ENCODE results near the gene BNC2.
"Not testable (repeated sequence)": the region's sequence is repeated elsewhere in the genome, so short reads cannot be mapped to it uniquely, and the experiment has no call there.

Gene BNC2

GRCh38 chr9:16870596-16871335 is at the start of gene BNC2:
Gene BNC2, minus strand, starts transcription at chr9:16870670. Its CDS starts 22 bp downstream, at chr9:16870648.
- Histone ChIP-seq H3K36me3 (ENCODE audit: low read depth) (no peaks in the 10 kb centered on the region), H3K27ac (ENCODE audit: poor library complexity, severe bottlenecking) (no peak within 1 kb of the TSS), H3K4me3 (ENCODE audit: severe bottlenecking) (peak within 1 kb of the TSS; percentile 44), H3K9me3 (ENCODE audit: severe bottlenecking) (no peaks in the 10 kb centered on the region), H3K27me3 (ENCODE audit: insufficient read depth, poor library complexity, severe bottlenecking) (peaks cover 19% of the 10 kb centered on the region), H3K4me1 (ENCODE audit: insufficient read depth, poor library complexity, severe bottlenecking) (peaks cover 9% of the 10 kb centered on the region)
- DNase-seq (ENCODE audit: low spot score) (no peak), ATAC-seq (ENCODE audit: low read depth) (0 out of 3 replicates have a peak, but pooled peaks have one; percentile 31)
- TF ChIP-seq CTCF (IDR thresholded peaks at IDR 0.05; ENCODE audit: poor library complexity, severe bottlenecking) = no peak

- Histone ChIP-seq H3K4me1 (ENCODE audit: insufficient read depth, poor library complexity, severe bottlenecking) (no peaks in the 10 kb centered on the region), H3K27me3 (ENCODE audit: insufficient read depth, poor library complexity, severe bottlenecking) (no peaks in the 10 kb centered on the region), H3K4me3 (ENCODE audit: severe bottlenecking) (no peak overlapping the region), H3K27ac (ENCODE audit: poor library complexity, severe bottlenecking) (no peak overlapping the region), H3K36me3 (ENCODE audit: low read depth) (no peaks in the 10 kb centered on the region), H3K9me3 (ENCODE audit: severe bottlenecking) (no peaks in the 10 kb centered on the region)
- ATAC-seq (ENCODE audit: low read depth) = no peak
- no peak for DNase-seq (ENCODE audit: low spot score)
- TF ChIP-seq CTCF (IDR thresholded peaks at IDR 0.05; ENCODE audit: poor library complexity, severe bottlenecking) = no peak
These were observed 48.5 kb upstream of the BNC2 start for GRCh38 chr9:16918920-16919319.

- TF ChIP-seq CTCF (IDR thresholded peaks at IDR 0.05; ENCODE audit: poor library complexity, severe bottlenecking) = no peak
- DNase-seq (ENCODE audit: low spot score) (no peak), ATAC-seq (ENCODE audit: low read depth) (no peak)
- Histone ChIP-seq H3K9me3 (ENCODE audit: severe bottlenecking) (no peaks in the 10 kb centered on the region), H3K27ac (ENCODE audit: poor library complexity, severe bottlenecking) (no peak overlapping the region), H3K27me3 (ENCODE audit: insufficient read depth, poor library complexity, severe bottlenecking) (no peaks in the 10 kb centered on the region), H3K4me1 (ENCODE audit: insufficient read depth, poor library complexity, severe bottlenecking) (no peaks in the 10 kb centered on the region), H3K4me3 (ENCODE audit: severe bottlenecking) (no peak overlapping the region), H3K36me3 (ENCODE audit: low read depth) (no peaks in the 10 kb centered on the region)
These were observed 44.8 kb upstream of the BNC2 start for GRCh38 chr9:16915126-16915831.

GRCh38 chr9:16912197-16912596 is 41.7 kb upstream of the BNC2 start:
- ATAC-seq (ENCODE audit: low read depth) (no peak), DNase-seq (ENCODE audit: low spot score) (no peak)
- no peak overlapping the region for H3K27ac ChIP-seq (ENCODE audit: poor library complexity, severe bottlenecking)
- no peaks in the 10 kb centered on the region for H3K36me3 ChIP-seq (ENCODE audit: low read depth)
- H3K9me3 ChIP-seq (ENCODE audit: severe bottlenecking) = no peaks in the 10 kb centered on the region
- no peak for TF ChIP-seq CTCF (IDR thresholded peaks at IDR 0.05; ENCODE audit: poor library complexity, severe bottlenecking)
- H3K4me3 ChIP-seq (ENCODE audit: severe bottlenecking) = no peak overlapping the region
- H3K4me1 ChIP-seq (ENCODE audit: insufficient read depth, poor library complexity, severe bottlenecking) = no peaks in the 10 kb centered on the region
- no peaks in the 10 kb centered on the region for H3K27me3 ChIP-seq (ENCODE audit: insufficient read depth, poor library complexity, severe bottlenecking)

GRCh38 chr9:16908206-16908605 is 37.7 kb upstream of the BNC2 start:
- H3K27me3 ChIP-seq (ENCODE audit: insufficient read depth, poor library complexity, severe bottlenecking); DNase-seq (ENCODE audit: low spot score); H3K27ac ChIP-seq (ENCODE audit: poor library complexity, severe bottlenecking); H3K4me3 ChIP-seq (ENCODE audit: severe bottlenecking); H3K9me3 ChIP-seq (ENCODE audit: severe bottlenecking); ATAC-seq (ENCODE audit: low read depth); H3K36me3 ChIP-seq (ENCODE audit: low read depth); H3K4me1 ChIP-seq (ENCODE audit: insufficient read depth, poor library complexity, severe bottlenecking): not testable (repeated sequence)

All from RWPE2 (cell line).